ENCODE results near the gene CYP24A1. TPM values are rescaled to one million over a fixed set of nuclear protein-coding genes. Genes with fewer than 3 reads are reported as not detected.

CYP24A1 gene
- total and polyA plus RNA-seq, 2 of the 13 experiments (the other 11 are each of a cell fraction or from before 2014, with no cell fraction given), result 9.4 to 32.7 TPM

DNA sequence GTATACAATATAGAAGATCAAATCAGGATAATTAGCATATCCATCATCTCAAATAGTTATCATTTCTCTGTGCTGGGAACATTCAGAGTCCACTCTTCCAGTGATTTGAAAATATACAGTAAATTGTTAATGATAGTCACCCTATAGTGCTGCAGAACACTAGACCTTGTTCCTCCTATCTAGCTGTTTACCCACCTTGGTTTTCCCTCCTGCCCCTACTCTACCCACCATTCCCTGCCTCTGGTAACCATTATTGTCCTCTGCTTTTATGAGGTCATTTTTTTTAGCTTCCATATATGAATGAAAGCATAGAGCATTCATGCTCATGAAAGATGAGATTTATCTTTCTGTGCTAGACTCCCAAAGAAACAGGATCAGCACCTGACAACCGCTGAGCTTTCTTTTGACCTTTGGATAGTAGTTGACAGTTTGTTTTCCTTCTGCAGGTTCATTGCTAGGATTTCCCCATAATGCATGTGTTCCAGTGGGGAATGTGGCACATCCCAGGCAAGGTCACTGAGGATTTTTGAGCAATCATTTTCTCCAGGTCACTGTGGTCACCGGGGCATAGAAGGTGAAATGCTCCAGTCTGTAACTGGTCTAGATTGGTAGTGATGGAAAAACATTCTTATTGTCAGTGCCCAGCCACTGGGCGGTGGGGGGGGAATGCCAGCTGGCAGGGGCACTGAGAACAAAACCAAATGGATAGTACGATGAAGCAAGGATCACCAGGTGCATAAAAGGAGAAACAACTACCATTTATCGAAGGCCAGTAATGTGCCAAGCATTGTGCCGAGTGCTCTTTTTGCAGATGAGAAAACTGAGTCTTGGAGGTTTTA, 69.8 kb downstream of the CYP24A1 start (continued):
- TF ChIP-seq, protein P1, sequence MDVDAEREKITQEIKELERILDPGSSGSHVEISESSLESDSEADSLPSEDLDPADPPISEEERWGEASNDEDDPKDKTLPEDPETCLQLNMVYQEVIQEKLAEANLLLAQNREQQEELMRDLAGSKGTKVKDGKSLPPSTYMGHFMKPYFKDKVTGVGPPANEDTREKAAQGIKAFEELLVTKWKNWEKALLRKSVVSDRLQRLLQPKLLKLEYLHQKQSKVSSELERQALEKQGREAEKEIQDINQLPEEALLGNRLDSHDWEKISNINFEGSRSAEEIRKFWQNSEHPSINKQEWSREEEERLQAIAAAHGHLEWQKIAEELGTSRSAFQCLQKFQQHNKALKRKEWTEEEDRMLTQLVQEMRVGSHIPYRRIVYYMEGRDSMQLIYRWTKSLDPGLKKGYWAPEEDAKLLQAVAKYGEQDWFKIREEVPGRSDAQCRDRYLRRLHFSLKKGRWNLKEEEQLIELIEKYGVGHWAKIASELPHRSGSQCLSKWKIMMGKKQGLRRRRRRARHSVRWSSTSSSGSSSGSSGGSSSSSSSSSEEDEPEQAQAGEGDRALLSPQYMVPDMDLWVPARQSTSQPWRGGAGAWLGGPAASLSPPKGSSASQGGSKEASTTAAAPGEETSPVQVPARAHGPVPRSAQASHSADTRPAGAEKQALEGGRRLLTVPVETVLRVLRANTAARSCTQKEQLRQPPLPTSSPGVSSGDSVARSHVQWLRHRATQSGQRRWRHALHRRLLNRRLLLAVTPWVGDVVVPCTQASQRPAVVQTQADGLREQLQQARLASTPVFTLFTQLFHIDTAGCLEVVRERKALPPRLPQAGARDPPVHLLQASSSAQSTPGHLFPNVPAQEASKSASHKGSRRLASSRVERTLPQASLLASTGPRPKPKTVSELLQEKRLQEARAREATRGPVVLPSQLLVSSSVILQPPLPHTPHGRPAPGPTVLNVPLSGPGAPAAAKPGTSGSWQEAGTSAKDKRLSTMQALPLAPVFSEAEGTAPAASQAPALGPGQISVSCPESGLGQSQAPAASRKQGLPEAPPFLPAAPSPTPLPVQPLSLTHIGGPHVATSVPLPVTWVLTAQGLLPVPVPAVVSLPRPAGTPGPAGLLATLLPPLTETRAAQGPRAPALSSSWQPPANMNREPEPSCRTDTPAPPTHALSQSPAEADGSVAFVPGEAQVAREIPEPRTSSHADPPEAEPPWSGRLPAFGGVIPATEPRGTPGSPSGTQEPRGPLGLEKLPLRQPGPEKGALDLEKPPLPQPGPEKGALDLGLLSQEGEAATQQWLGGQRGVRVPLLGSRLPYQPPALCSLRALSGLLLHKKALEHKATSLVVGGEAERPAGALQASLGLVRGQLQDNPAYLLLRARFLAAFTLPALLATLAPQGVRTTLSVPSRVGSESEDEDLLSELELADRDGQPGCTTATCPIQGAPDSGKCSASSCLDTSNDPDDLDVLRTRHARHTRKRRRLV (CRISPR knock-in tag; IDR thresholded peaks at IDR 0.05), result peak; percentile 52; the same call in 1 of the 2 replicates
- TF ChIP-seq, protein P2, sequence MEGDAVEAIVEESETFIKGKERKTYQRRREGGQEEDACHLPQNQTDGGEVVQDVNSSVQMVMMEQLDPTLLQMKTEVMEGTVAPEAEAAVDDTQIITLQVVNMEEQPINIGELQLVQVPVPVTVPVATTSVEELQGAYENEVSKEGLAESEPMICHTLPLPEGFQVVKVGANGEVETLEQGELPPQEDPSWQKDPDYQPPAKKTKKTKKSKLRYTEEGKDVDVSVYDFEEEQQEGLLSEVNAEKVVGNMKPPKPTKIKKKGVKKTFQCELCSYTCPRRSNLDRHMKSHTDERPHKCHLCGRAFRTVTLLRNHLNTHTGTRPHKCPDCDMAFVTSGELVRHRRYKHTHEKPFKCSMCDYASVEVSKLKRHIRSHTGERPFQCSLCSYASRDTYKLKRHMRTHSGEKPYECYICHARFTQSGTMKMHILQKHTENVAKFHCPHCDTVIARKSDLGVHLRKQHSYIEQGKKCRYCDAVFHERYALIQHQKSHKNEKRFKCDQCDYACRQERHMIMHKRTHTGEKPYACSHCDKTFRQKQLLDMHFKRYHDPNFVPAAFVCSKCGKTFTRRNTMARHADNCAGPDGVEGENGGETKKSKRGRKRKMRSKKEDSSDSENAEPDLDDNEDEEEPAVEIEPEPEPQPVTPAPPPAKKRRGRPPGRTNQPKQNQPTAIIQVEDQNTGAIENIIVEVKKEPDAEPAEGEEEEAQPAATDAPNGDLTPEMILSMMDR (CRISPR knock-in tag; IDR thresholded peaks at IDR 0.05), result peak; percentile 34; the same call in 1 of the 2 replicates
- TF ChIP-seq, protein P3, sequence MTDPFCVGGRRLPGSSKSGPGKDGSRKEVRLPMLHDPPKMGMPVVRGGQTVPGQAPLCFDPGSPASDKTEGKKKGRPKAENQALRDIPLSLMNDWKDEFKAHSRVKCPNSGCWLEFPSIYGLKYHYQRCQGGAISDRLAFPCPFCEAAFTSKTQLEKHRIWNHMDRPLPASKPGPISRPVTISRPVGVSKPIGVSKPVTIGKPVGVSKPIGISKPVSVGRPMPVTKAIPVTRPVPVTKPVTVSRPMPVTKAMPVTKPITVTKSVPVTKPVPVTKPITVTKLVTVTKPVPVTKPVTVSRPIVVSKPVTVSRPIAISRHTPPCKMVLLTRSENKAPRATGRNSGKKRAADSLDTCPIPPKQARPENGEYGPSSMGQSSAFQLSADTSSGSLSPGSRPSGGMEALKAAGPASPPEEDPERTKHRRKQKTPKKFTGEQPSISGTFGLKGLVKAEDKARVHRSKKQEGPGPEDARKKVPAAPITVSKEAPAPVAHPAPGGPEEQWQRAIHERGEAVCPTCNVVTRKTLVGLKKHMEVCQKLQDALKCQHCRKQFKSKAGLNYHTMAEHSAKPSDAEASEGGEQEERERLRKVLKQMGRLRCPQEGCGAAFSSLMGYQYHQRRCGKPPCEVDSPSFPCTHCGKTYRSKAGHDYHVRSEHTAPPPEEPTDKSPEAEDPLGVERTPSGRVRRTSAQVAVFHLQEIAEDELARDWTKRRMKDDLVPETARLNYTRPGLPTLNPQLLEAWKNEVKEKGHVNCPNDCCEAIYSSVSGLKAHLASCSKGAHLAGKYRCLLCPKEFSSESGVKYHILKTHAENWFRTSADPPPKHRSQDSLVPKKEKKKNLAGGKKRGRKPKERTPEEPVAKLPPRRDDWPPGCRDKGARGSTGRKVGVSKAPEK (CRISPR knock-in tag; IDR thresholded peaks at IDR 0.05; ENCODE audit: borderline replicate concordance), result 0 out of 2 replicates have a peak, but pooled peaks have one; percentile 29
- TF ChIP-seq, protein P4, sequence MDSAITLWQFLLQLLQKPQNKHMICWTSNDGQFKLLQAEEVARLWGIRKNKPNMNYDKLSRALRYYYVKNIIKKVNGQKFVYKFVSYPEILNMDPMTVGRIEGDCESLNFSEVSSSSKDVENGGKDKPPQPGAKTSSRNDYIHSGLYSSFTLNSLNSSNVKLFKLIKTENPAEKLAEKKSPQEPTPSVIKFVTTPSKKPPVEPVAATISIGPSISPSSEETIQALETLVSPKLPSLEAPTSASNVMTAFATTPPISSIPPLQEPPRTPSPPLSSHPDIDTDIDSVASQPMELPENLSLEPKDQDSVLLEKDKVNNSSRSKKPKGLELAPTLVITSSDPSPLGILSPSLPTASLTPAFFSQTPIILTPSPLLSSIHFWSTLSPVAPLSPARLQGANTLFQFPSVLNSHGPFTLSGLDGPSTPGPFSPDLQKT (CRISPR knock-in tag; IDR thresholded peaks at IDR 0.05; ENCODE audit: borderline replicate concordance), result no peak
- TF ChIP-seq GZF1 (CRISPR knock-in tag; IDR thresholded peaks at IDR 0.05) (peak; percentile 70; the same call in 1 of the 2 replicates), NFYB (CRISPR knock-in tag; IDR thresholded peaks at IDR 0.05) (peak; percentile 41), KDM6A (CRISPR knock-in tag; IDR thresholded peaks at IDR 0.05; ENCODE audit: low read depth) (peak; percentile 99), ZNF441 (CRISPR knock-in tag; IDR thresholded peaks at IDR 0.05; ENCODE audit: borderline replicate concordance) (peak; percentile 63; the same call in 1 of the 2 replicates), LCORL (IDR thresholded peaks at IDR 0.05) (no peak; the same call in 1 of the 2 replicates), LCORL (CRISPR knock-in tag; IDR thresholded peaks at IDR 0.05) (peak; percentile 94)
- TF ChIP-seq, protein P5, sequence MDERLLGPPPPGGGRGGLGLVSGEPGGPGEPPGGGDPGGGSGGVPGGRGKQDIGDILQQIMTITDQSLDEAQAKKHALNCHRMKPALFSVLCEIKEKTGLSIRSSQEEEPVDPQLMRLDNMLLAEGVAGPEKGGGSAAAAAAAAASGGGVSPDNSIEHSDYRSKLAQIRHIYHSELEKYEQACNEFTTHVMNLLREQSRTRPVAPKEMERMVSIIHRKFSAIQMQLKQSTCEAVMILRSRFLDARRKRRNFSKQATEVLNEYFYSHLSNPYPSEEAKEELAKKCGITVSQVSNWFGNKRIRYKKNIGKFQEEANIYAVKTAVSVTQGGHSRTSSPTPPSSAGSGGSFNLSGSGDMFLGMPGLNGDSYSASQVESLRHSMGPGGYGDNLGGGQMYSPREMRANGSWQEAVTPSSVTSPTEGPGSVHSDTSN (CRISPR knock-in tag; IDR thresholded peaks at IDR 0.05), result peak; percentile 69
- TF ChIP-seq, protein P6, sequence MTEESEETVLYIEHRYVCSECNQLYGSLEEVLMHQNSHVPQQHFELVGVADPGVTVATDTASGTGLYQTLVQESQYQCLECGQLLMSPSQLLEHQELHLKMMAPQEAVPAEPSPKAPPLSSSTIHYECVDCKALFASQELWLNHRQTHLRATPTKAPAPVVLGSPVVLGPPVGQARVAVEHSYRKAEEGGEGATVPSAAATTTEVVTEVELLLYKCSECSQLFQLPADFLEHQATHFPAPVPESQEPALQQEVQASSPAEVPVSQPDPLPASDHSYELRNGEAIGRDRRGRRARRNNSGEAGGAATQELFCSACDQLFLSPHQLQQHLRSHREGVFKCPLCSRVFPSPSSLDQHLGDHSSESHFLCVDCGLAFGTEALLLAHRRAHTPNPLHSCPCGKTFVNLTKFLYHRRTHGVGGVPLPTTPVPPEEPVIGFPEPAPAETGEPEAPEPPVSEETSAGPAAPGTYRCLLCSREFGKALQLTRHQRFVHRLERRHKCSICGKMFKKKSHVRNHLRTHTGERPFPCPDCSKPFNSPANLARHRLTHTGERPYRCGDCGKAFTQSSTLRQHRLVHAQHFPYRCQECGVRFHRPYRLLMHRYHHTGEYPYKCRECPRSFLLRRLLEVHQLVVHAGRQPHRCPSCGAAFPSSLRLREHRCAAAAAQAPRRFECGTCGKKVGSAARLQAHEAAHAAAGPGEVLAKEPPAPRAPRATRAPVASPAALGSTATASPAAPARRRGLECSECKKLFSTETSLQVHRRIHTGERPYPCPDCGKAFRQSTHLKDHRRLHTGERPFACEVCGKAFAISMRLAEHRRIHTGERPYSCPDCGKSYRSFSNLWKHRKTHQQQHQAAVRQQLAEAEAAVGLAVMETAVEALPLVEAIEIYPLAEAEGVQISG (CRISPR knock-in tag; IDR thresholded peaks at IDR 0.05), result peak; percentile 93
